ENCODE results near the gene RPA3.

The RPA3 gene

GRCh38 chr7:7746458-7746857 lies 28.1 kb upstream of the RPA3 start:
- Histone ChIP-seq H3K9me3 (ENCODE audit: control insufficient read depth, low read length) (no peaks in the 10 kb centered on the region), H3K27me3 (replicated peaks; ENCODE audit: control insufficient read depth, insufficient read depth, low read length) (no peaks in the 10 kb centered on the region), H3K4me1 (ENCODE audit: control insufficient read depth, insufficient read depth, low read length) (no peaks in the 10 kb centered on the region), H3K4me3 (ENCODE audit: low read length) (no peak overlapping the region), H3K36me3 (ENCODE audit: control insufficient read depth, insufficient read depth, low read length, severe bottlenecking) (no peaks in the 10 kb centered on the region), H3K9ac (ENCODE audit: low read length) (no peak overlapping the region)
- DNase-seq (ENCODE audit: low read depth), result no peak

- Histone ChIP-seq H3K9me3 (ENCODE audit: control insufficient read depth, low read length) (no peaks in the 10 kb centered on the region), H3K4me1 (ENCODE audit: control insufficient read depth, insufficient read depth, low read length) (no peaks in the 10 kb centered on the region), H3K36me3 (ENCODE audit: control insufficient read depth, insufficient read depth, low read length, severe bottlenecking) (no peaks in the 10 kb centered on the region), H3K27me3 (replicated peaks; ENCODE audit: control insufficient read depth, insufficient read depth, low read length) (no peaks in the 10 kb centered on the region), H3K9ac (ENCODE audit: low read length) (no peak overlapping the region), H3K4me3 (ENCODE audit: low read length) (no peak overlapping the region)
- no peak for DNase-seq (ENCODE audit: low read depth)
Measured at GRCh38 chr7:7745966-7746365, 27.6 kb upstream of the RPA3 start.

- Histone ChIP-seq H3K9me3 (ENCODE audit: control insufficient read depth, low read length) (no peaks in the 10 kb centered on the region), H3K36me3 (ENCODE audit: control insufficient read depth, insufficient read depth, low read length, severe bottlenecking) (no peaks in the 10 kb centered on the region), H3K4me1 (ENCODE audit: control insufficient read depth, insufficient read depth, low read length) (no peaks in the 10 kb centered on the region), H3K4me3 (ENCODE audit: low read length) (no peak overlapping the region), H3K27me3 (replicated peaks; ENCODE audit: control insufficient read depth, insufficient read depth, low read length) (no peaks in the 10 kb centered on the region), H3K9ac (ENCODE audit: low read length) (no peak overlapping the region)
- DNase-seq (ENCODE audit: low read depth), result no peak
Measured at GRCh38 chr7:7745258-7745657, 26.9 kb upstream of the RPA3 start.

GRCh38 chr7:7742223-7742622 lies 23.8 kb upstream of the RPA3 start:
- DNase-seq (ENCODE audit: low read depth), result no peak
- H3K27me3 ChIP-seq (replicated peaks; ENCODE audit: control insufficient read depth, insufficient read depth, low read length), result no peaks in the 10 kb centered on the region
- no peaks in the 10 kb centered on the region for H3K36me3 ChIP-seq (ENCODE audit: control insufficient read depth, insufficient read depth, low read length, severe bottlenecking)
- H3K4me1 ChIP-seq (ENCODE audit: control insufficient read depth, insufficient read depth, low read length), result no peaks in the 10 kb centered on the region
- H3K9me3 ChIP-seq (ENCODE audit: control insufficient read depth, low read length), result no peaks in the 10 kb centered on the region
- H3K9ac ChIP-seq (ENCODE audit: low read length), result no peak overlapping the region
- H3K4me3 ChIP-seq (ENCODE audit: low read length), result no peak overlapping the region

DNA sequence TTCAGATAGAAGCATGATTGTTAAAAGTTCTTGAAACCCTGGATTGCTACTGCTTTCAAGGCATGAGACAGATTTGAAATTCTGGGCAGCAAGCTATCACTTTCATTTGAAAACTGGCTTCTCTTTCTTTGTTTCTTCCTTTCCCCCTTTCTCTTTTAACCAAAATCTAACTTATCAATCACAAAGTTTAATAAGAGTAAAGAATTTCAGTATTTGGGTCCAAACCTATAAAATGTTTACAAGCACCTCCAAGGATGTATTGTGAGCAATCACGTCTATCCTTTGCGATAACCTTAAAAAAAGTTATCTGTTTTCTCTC lies 21.6 kb upstream of the RPA3 start:
- no peak for DNase-seq (ENCODE audit: low read depth)
- Histone ChIP-seq H3K4me3 (ENCODE audit: low read length) (no peak overlapping the region), H3K27me3 (replicated peaks; ENCODE audit: control insufficient read depth, insufficient read depth, low read length) (no peaks in the 10 kb centered on the region), H3K9ac (ENCODE audit: low read length) (no peak overlapping the region), H3K9me3 (ENCODE audit: control insufficient read depth, low read length) (no peaks in the 10 kb centered on the region), H3K4me1 (ENCODE audit: control insufficient read depth, insufficient read depth, low read length) (no peaks in the 10 kb centered on the region), H3K36me3 (ENCODE audit: control insufficient read depth, insufficient read depth, low read length, severe bottlenecking) (no peaks in the 10 kb centered on the region)

- no peaks in the 10 kb centered on the region for H3K27me3 ChIP-seq (replicated peaks; ENCODE audit: control insufficient read depth, insufficient read depth, low read length)
- no peak overlapping the region for H3K9ac ChIP-seq (ENCODE audit: low read length)
- no peak overlapping the region for H3K4me3 ChIP-seq (ENCODE audit: low read length)
- DNase-seq (ENCODE audit: low read depth), result no peak
- H3K9me3 ChIP-seq (ENCODE audit: control insufficient read depth, low read length), result no peaks in the 10 kb centered on the region
- no peaks in the 10 kb centered on the region for H3K36me3 ChIP-seq (ENCODE audit: control insufficient read depth, insufficient read depth, low read length, severe bottlenecking)
- H3K4me1 ChIP-seq (ENCODE audit: control insufficient read depth, insufficient read depth, low read length), result no peaks in the 10 kb centered on the region
Measured at GRCh38 chr7:7739204-7740036, 21.0 kb upstream of the RPA3 start.

- Histone ChIP-seq H3K9ac (ENCODE audit: low read length) (no peak overlapping the region), H3K4me3 (ENCODE audit: low read length) (no peak overlapping the region)
Measured at GRCh38 chr7:7738622-7739021, 20.2 kb upstream of the RPA3 start.

DNA sequence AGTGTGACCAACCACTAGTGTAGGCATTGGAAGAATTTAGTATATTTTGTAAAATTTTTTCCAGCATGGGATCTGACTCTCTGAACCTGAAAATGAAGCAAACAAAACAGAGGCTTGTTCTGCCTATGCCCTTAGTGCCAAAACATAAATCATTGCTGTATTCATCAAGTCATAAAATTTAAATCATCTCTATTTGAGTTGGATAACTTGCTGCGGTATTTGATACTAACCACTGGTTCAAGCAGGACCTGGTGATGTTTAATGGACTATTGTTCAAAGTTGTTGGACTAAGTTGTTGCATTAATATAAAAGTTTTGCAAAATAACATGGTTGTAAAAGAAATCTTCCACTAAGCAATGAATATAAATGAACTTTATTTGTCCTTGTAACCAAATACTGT lies 19.8 kb upstream of the RPA3 start:
- H3K27me3 ChIP-seq (replicated peaks; ENCODE audit: control insufficient read depth, insufficient read depth, low read length), result no peaks in the 10 kb centered on the region
- peaks cover 2% of the 10 kb centered on the region for H3K4me1 ChIP-seq (ENCODE audit: control insufficient read depth, insufficient read depth, low read length)
- no peak for DNase-seq (ENCODE audit: low read depth)
- no peak overlapping the region for H3K9ac ChIP-seq (ENCODE audit: low read length)
- H3K36me3 ChIP-seq (ENCODE audit: control insufficient read depth, insufficient read depth, low read length, severe bottlenecking), result no peaks in the 10 kb centered on the region
- no peak overlapping the region for H3K4me3 ChIP-seq (ENCODE audit: low read length)
- no peaks in the 10 kb centered on the region for H3K9me3 ChIP-seq (ENCODE audit: control insufficient read depth, low read length)

More at GRCh38 chr7:7738622-7739021, 20.2 kb upstream of the RPA3 start:
- no peaks in the 10 kb centered on the region for H3K4me1 ChIP-seq (ENCODE audit: control insufficient read depth, insufficient read depth, low read length)
- no peaks in the 10 kb centered on the region for H3K36me3 ChIP-seq (ENCODE audit: control insufficient read depth, insufficient read depth, low read length, severe bottlenecking)
- DNase-seq (ENCODE audit: low read depth), result no peak
- no peaks in the 10 kb centered on the region for H3K27me3 ChIP-seq (replicated peaks; ENCODE audit: control insufficient read depth, insufficient read depth, low read length)
- no peaks in the 10 kb centered on the region for H3K9me3 ChIP-seq (ENCODE audit: control insufficient read depth, low read length)

DNA sequence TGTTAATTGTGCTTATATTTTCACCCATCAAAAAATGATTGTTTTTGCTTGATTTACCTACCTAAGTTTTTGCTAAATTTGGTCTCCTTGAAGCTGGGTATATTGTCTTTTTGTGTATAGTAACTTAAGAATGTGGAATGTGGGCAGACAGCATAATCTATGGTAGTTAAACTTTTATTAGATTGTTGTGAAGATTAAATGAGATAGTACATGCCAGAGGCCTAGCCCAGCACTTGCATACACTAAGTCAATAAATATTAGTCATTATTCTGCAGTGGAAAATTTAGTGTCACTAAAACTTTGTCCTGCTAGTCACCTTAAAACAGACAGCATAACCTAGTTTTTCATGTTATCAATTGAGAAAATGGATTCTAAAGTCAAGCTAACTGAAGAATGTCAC lies 19.3 kb upstream of the RPA3 start:
- peaks cover 7% of the 10 kb centered on the region for H3K4me1 ChIP-seq (ENCODE audit: control insufficient read depth, insufficient read depth, low read length)
- H3K9ac ChIP-seq (ENCODE audit: low read length), result no peak overlapping the region
- no peak for DNase-seq (ENCODE audit: low read depth)

DNA sequence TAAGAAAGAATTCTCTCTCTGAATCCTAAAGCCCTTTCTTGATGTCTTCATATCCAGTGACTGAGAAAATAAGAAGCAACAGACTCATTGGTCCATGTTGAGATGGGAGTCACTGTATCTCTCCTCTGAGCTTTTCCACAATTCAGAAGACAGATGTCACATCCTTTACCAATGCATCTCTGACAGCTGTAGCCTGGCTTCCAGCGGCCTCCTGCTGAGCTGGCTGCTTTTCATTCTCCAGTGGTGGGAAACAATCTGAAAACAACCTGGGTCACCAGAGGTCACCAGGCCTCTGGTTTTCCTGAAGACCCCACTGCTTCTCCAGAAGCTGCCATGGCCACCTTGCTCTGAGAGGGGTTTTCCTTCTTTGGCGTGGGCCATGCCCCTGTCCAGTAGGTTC lies 18.3 kb upstream of the RPA3 start:
- H3K27me3 ChIP-seq (replicated peaks; ENCODE audit: control insufficient read depth, insufficient read depth, low read length), result no peaks in the 10 kb centered on the region
- no peak for DNase-seq (ENCODE audit: low read depth)
- no peak overlapping the region for H3K4me3 ChIP-seq (ENCODE audit: low read length)
- H3K36me3 ChIP-seq (ENCODE audit: control insufficient read depth, insufficient read depth, low read length, severe bottlenecking), result no peaks in the 10 kb centered on the region
- no peaks in the 10 kb centered on the region for H3K9me3 ChIP-seq (ENCODE audit: control insufficient read depth, low read length)
- H3K4me1 ChIP-seq (ENCODE audit: control insufficient read depth, insufficient read depth, low read length), result peaks cover 17% of the 10 kb centered on the region
- H3K9ac ChIP-seq (ENCODE audit: low read length), result no peak overlapping the region

More for the DNA sequence above, 19.3 kb upstream of the RPA3 start:
- Histone ChIP-seq H3K36me3 (ENCODE audit: control insufficient read depth, insufficient read depth, low read length, severe bottlenecking) (no peaks in the 10 kb centered on the region), H3K9me3 (ENCODE audit: control insufficient read depth, low read length) (no peaks in the 10 kb centered on the region), H3K27me3 (replicated peaks; ENCODE audit: control insufficient read depth, insufficient read depth, low read length) (no peaks in the 10 kb centered on the region), H3K4me3 (ENCODE audit: low read length) (no peak overlapping the region)

DNA sequence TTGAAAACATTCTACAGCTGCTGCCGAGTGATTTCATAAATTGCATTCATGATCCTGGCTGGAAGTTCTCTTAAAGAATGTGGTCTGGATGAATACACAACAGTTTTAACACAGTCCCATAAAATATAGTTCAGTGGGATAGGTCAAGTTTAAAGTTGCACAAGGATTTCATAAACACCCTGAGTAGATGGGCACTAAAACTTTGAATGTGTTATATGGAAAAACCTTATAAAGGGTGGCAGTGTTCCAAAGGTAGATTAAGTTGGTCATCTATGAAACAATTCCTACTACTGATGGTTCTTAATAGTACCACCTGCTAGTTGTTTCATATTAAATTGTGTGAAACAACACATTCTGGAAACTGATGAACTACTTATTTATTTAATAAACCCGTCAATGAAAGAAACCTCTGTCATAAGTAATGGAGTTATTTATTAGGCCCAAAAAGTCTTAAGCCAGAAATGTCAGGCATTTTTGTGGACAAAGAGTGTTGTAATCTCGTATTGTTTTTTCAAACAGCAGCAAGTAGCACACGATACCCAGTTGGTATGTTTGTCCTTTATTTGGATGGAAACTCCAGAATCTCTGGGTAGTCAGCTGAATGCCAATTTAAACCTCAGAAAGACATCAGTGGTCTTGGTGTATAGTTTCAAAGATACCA lies 14.3 kb upstream of the RPA3 start:
- Histone ChIP-seq H3K4me1 (ENCODE audit: control insufficient read depth, insufficient read depth, low read length) (peaks cover 19% of the 10 kb centered on the region), H3K9me3 (ENCODE audit: control insufficient read depth, low read length) (no peaks in the 10 kb centered on the region), H3K36me3 (ENCODE audit: control insufficient read depth, insufficient read depth, low read length, severe bottlenecking) (no peaks in the 10 kb centered on the region), H3K4me3 (ENCODE audit: low read length) (no peak overlapping the region), H3K9ac (ENCODE audit: low read length) (no peak overlapping the region), H3K27me3 (replicated peaks; ENCODE audit: control insufficient read depth, insufficient read depth, low read length) (no peaks in the 10 kb centered on the region)
- peak; percentile 85 for DNase-seq (ENCODE audit: low read depth)

Measured in adipocyte (in vitro differentiated cells).